Measurements from ENCODE around the gene MTPN. TPM values are rescaled to one million over a fixed set of nuclear protein-coding genes. Genes with fewer than 3 reads are reported as not detected.

MTPN gene
- total RNA-seq, 2 experiments from 2014 or later, result 88.4 to 94.0 TPM

DNA sequence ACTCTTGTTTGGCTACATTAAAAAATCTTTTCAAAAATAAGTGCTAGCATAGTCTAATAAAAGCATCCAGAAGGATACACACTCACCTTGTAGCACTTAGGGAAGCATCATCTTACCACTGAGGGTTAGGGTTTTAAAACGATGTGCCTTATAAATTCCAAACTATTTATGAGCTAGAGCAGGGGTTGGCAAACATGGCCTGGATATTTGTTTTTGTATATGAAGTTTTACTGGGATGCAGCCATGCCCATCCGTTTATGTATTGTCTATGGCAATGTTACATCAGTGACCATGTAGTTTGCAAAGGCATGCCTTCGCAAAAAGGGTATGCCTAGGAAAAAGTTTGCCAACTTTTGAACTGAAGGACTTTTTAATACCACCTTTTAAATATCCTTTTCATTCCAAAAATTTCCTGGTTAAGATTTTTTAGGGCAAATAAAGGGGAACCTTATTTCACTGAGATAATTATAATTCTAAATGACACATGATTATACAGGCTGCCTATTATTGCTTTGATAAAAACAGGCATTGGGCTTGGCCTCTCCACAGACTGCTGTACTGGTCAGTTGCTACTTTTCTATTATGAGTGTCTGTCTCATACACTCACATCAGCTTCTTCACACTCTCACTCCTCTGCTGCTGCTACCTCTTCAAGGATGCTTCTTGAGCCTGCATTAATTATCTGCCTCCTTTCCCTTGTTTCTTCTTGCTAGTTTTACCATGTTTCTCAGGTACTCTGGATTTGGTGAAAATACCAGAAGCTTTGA lies 30.7 kb downstream of the MTPN start:
- DNase-seq (no peak), ATAC-seq (ENCODE audit: poor library complexity) (no peak)
- Histone ChIP-seq H3K36me3 (ENCODE audit: insufficient read depth, low read length) (peaks cover 52% of the 10 kb centered on the region), H3K27me3 (ENCODE audit: control insufficient read depth in 1 of 2, insufficient read depth in 2 of 2, low read length in 2 of 2) (no peaks in the 10 kb centered on the region), H3K27ac (ENCODE audit: low read depth in 1 of 2, low read length in 2 of 2) (no peak overlapping the region), H3K4me1 (ENCODE audit: insufficient read depth, low read length) (no peaks in the 10 kb centered on the region), H3K9me3 (ENCODE audit: control insufficient read depth in 1 of 2, insufficient read depth in 1 of 2, low read length in 2 of 2) (no peaks in the 10 kb centered on the region), H3K4me3 (ENCODE audit: low read length) (no peak overlapping the region)
- Mint-ChIP-seq H3K27ac (no peak overlapping the region), H3K36me3 (ENCODE audit: low read depth) (peaks cover 75% of the 10 kb centered on the region), H3K27me3 (no peaks in the 10 kb centered on the region), H3K9me3 (no peaks in the 10 kb centered on the region), H3K4me1 (ENCODE audit: low read depth) (peaks cover 72% of the 10 kb centered on the region), H3K4me3 (no peak overlapping the region)
- intact Hi-C loops (cut with DNase I, micrococcal nuclease), result no loop called here
- ChIA-PET CTCF (interaction anchor here (0.8 kb wide), 1 partner anchor 10 kb away, joined by 3 read pairs; no protein-coding TSS in a partner anchor), POLR2A (interaction anchor here (0.7 kb wide), 1 partner anchor 22 kb away, joined by 3 read pairs; no protein-coding TSS in a partner anchor)
- TF ChIP-seq, protein P1, sequence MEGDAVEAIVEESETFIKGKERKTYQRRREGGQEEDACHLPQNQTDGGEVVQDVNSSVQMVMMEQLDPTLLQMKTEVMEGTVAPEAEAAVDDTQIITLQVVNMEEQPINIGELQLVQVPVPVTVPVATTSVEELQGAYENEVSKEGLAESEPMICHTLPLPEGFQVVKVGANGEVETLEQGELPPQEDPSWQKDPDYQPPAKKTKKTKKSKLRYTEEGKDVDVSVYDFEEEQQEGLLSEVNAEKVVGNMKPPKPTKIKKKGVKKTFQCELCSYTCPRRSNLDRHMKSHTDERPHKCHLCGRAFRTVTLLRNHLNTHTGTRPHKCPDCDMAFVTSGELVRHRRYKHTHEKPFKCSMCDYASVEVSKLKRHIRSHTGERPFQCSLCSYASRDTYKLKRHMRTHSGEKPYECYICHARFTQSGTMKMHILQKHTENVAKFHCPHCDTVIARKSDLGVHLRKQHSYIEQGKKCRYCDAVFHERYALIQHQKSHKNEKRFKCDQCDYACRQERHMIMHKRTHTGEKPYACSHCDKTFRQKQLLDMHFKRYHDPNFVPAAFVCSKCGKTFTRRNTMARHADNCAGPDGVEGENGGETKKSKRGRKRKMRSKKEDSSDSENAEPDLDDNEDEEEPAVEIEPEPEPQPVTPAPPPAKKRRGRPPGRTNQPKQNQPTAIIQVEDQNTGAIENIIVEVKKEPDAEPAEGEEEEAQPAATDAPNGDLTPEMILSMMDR (IDR thresholded peaks at IDR 0.05), result no peak

DNA sequence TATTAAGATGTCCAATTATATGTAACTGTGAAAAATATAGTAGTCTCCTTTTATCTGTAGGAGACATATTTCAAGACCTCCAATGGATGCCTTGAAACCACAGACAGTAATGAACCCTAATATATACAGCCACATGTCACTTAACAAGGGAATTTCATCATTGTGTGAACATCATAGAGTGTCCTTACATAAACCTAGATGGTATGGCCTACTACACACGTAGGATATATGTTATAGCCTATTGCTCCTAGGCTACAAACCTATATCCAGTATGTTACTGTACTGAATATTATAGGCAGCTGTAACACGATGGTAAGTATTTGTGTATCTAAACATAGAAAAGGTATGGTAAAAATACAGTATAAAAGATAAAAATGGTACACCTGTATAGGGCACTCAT lies 32.4 kb downstream of the MTPN start:
- Mint-ChIP-seq H3K27me3 (no peaks in the 10 kb centered on the region), H3K9me3 (no peaks in the 10 kb centered on the region), H3K27ac (no peak overlapping the region), H3K36me3 (ENCODE audit: low read depth) (peaks cover 70% of the 10 kb centered on the region), H3K4me3 (no peak overlapping the region), H3K4me1 (ENCODE audit: low read depth) (peaks cover 71% of the 10 kb centered on the region)
- POLR2A ChIA-PET, result no interaction called here
- H3K4me1 ChIP-seq (ENCODE audit: insufficient read depth, low read length), result no peaks in the 10 kb centered on the region
- no peaks in the 10 kb centered on the region for H3K9me3 ChIP-seq (ENCODE audit: control insufficient read depth in 1 of 2, insufficient read depth in 1 of 2, low read length in 2 of 2)
- peaks cover 35% of the 10 kb centered on the region for H3K36me3 ChIP-seq (ENCODE audit: insufficient read depth, low read length)
- CTCF ChIA-PET, result no interaction called here
- DNase-seq (no peak), ATAC-seq (ENCODE audit: poor library complexity) (no peak)
- TF ChIP-seq, protein P1 (IDR thresholded peaks at IDR 0.05), result no peak
- intact Hi-C loops (cut with DNase I, micrococcal nuclease), result loop anchor here in 1 of 2 experiments (5.0 kb wide), 1 partner anchor 38 kb away; no protein-coding TSS in a partner anchor
- H3K4me3 ChIP-seq (ENCODE audit: low read length), result no peak overlapping the region
- no peak overlapping the region for H3K27ac ChIP-seq (ENCODE audit: low read depth in 1 of 2, low read length in 2 of 2)
- no peaks in the 10 kb centered on the region for H3K27me3 ChIP-seq (ENCODE audit: control insufficient read depth in 1 of 2, insufficient read depth in 2 of 2, low read length in 2 of 2)

DNA sequence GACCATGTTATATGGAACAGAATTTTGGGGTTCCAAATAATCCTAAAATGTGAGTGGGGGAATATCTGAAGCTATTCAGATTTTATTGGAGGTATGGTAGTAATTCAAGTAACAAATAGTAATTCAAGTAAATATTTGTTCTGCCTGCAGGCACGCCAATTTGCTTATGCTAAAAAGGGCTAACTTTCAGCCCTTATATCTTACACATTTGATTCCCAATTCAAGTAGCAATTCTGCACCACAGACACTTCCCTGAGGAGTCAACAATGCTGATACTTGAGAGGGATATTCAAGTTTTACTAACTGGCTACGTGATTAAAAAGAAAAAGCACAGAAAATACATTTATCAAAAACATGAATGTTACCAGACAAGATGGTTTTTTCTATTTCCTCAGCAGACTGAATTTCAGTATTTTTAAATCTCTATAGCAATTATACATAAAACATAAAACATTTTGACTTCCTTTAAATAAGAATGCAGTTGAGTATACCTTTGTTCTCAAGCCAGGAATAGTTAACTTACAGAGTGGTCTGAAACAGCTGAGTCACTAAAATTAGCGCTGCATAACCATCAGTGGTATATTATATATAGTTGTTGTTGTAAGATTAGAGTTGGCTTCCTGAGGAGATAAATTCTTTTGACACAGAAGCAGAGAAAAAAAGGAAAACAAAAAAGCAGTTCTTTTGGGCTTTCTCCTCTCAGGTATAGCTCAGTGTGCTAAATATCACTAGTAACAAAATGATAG lies 33.9 kb downstream of the MTPN start:
- no peak overlapping the region for H3K4me3 Mint-ChIP-seq
- no peak for ATAC-seq (ENCODE audit: poor library complexity)
- Histone ChIP-seq H3K9me3 (ENCODE audit: control insufficient read depth in 1 of 2, insufficient read depth in 1 of 2, low read length in 2 of 2) (no peaks in the 10 kb centered on the region), H3K36me3 (ENCODE audit: insufficient read depth, low read length) (peaks cover 23% of the 10 kb centered on the region), H3K27ac (ENCODE audit: low read depth in 1 of 2, low read length in 2 of 2) (no peak overlapping the region), H3K4me3 (ENCODE audit: low read length) (no peak overlapping the region), H3K4me1 (ENCODE audit: insufficient read depth, low read length) (peaks cover 3% of the 10 kb centered on the region), H3K27me3 (ENCODE audit: control insufficient read depth in 1 of 2, insufficient read depth in 2 of 2, low read length in 2 of 2) (no peaks in the 10 kb centered on the region)
- DNase-seq, result no peak
- H3K9me3 Mint-ChIP-seq, result no peaks in the 10 kb centered on the region
- no peak overlapping the region for H3K27ac Mint-ChIP-seq
- TF ChIP-seq, protein P1 (IDR thresholded peaks at IDR 0.05), result no peak
- ChIA-PET CTCF (interaction anchor here (0.6 kb wide), 1 partner anchor 66 kb away, joined by 3 read pairs; no protein-coding TSS in a partner anchor), POLR2A (no interaction called here)
- H3K36me3 Mint-ChIP-seq (ENCODE audit: low read depth), result peaks cover 58% of the 10 kb centered on the region
- intact Hi-C loops (cut with DNase I, micrococcal nuclease), result loop anchor here in 1 of 2 experiments (5.0 kb wide), 1 partner anchor 39 kb away; no protein-coding TSS in a partner anchor
- H3K4me1 Mint-ChIP-seq (ENCODE audit: low read depth), result peaks cover 71% of the 10 kb centered on the region
- H3K27me3 Mint-ChIP-seq, result no peaks in the 10 kb centered on the region

Data from CD4-positive, alpha-beta T cell (primary cell).